PFSK-1 (cell line): ENCODE data around the gene SCN2B.

Experiments
- FOXP2 ChIP-seq: optimal IDR thresholded peaks from 2 replicates; pipeline ENCODE3; 2011; ENCODE audit warnings: borderline replicate concordance, control low read depth, inconsistent platforms; ENCODE audit not compliant: insufficient read depth; ENCODE audit errors: extremely low read length, extremely low read depth
- POLR2AphosphoS5 ChIP-seq: IDR thresholded peaks from 2 replicates; pipeline ENCODE4 v1.6.1; 2012; ENCODE audit warnings: low read depth, mild to moderate bottlenecking, control low read depth, low read length, moderate library complexity
- SIN3A ChIP-seq: IDR thresholded peaks from 2 replicates; pipeline ENCODE4 v1.6.1; 2012; ENCODE audit warnings: mild to moderate bottlenecking, low read length, moderate library complexity, borderline replicate concordance; ENCODE audit not compliant: insufficient read depth
- TAF1 ChIP-seq: IDR thresholded peaks from 2 replicates; pipeline ENCODE4 v1.6.1; 2012; ENCODE audit warnings: low read length, control low read depth, borderline replicate concordance; ENCODE audit not compliant: insufficient read depth
- TF ChIP-seq, protein P1 (sequence below), 2 experiments: IDR thresholded peaks; 2 replicates each; pipeline versions ENCODE4 v1.6.1 to v1.8.0; 2011 to 2012; ENCODE audit warnings: low read depth in 2 of 2, low read length in 2 of 2, control low read depth in 1 of 2, inconsistent platforms in 1 of 2, mild to moderate bottlenecking in 1 of 2, moderate library complexity in 1 of 2; ENCODE audit not compliant: insufficient read depth in 1 of 2

The SCN2B gene

DNA sequence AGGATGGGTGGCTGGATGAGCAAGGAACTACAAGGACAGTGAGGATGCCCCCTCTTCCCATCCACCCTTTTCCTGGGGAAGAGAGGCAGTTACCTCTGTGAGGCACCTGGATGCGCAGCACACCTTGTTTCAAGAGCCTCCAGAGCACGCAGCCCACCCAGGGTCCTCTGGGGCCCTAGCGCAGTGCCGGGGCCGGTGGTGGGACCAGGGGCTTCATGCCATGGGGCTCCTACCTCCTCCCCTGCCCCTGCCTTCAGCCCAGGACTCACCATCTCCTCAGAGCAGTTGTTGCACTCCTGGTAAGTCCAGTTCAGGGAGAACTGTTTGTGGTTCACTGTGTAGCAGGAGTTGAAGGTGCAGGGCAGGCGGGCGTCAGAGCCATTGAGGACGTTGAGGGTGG is 8.1 kb downstream of the SCN2B start:
- TF ChIP-seq SIN3A, result no peak
- no peak for TF ChIP-seq FOXP2
- TF ChIP-seq, protein P1, sequence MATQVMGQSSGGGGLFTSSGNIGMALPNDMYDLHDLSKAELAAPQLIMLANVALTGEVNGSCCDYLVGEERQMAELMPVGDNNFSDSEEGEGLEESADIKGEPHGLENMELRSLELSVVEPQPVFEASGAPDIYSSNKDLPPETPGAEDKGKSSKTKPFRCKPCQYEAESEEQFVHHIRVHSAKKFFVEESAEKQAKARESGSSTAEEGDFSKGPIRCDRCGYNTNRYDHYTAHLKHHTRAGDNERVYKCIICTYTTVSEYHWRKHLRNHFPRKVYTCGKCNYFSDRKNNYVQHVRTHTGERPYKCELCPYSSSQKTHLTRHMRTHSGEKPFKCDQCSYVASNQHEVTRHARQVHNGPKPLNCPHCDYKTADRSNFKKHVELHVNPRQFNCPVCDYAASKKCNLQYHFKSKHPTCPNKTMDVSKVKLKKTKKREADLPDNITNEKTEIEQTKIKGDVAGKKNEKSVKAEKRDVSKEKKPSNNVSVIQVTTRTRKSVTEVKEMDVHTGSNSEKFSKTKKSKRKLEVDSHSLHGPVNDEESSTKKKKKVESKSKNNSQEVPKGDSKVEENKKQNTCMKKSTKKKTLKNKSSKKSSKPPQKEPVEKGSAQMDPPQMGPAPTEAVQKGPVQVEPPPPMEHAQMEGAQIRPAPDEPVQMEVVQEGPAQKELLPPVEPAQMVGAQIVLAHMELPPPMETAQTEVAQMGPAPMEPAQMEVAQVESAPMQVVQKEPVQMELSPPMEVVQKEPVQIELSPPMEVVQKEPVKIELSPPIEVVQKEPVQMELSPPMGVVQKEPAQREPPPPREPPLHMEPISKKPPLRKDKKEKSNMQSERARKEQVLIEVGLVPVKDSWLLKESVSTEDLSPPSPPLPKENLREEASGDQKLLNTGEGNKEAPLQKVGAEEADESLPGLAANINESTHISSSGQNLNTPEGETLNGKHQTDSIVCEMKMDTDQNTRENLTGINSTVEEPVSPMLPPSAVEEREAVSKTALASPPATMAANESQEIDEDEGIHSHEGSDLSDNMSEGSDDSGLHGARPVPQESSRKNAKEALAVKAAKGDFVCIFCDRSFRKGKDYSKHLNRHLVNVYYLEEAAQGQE (IDR thresholded peaks at IDR 0.05; ENCODE audit: insufficient read depth in 1 of 2, low read depth in 2 of 2, low read length in 2 of 2), result no peak
- TF ChIP-seq TAF1, result no peak
- no peak for TF ChIP-seq POLR2AphosphoS5

DNA sequence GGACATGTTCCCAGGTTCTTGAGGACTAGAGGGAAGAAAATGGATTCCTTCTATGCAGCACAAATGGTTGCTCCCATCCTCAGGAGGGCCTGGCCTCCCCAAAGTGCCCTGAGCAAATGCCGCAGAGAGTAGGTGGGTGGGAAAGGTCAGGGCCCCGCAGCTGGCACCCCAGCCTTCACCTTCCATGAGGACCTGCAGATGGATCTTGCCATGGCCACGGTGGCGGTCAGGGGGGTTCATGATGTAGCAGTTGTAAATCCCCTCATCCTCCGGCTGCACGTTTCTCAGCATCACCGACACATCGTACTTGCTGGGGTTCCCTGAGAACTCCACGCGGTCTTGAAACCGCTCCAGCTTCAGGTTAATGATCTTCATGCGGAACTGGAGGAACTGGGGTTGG is 8.5 kb downstream of the SCN2B start:
- no peak for TF ChIP-seq TAF1
- no peak for TF ChIP-seq FOXP2

DNA sequence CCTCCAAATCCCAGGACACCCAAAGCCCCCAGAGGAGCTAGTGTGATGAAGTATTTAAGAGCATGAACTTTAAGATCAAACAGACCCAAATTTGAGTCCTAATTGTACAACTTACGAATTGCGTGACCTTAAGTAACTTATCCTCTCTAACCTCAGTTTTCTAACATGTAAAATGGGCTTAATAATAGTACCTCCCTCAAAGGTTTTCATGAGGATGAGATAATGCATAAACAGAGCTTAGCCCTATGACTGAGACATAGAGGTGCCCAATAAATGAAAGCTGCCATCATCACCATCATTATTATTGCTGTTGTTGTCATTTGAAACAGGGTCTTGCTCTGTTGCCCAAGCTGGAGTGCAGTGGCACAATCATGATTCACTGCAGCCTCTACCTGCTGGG is 9.2 kb downstream of the SCN2B start:
- TF ChIP-seq TAF1 (no peak), FOXP2 (no peak), POLR2AphosphoS5 (no peak), SIN3A (no peak)
- TF ChIP-seq, protein P1 (IDR thresholded peaks at IDR 0.05; ENCODE audit: insufficient read depth in 1 of 2, low read depth in 2 of 2, low read length in 2 of 2), result no peak

DNA sequence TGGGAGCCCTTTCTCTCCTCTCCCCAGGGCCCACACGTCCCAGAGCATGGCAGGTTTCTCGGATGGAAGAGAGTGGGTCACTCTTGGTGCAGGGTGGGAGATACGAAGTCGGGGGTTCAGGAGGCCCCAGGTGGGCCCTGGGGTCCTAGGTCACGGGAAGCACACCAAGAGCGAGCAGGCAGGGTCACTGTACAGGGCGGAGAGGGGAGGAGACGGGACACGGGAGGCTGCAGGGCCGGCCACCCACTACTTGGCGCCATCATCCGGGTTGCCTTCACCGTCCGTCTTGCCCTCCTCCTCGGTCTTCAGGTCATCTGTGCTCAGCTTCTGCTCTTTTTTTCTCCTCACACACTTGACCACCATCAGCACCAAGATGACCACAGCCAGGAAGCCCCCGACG is 9.8 kb downstream of the SCN2B start:
- TF ChIP-seq POLR2AphosphoS5, result no peak
- no peak for TF ChIP-seq FOXP2
- TF ChIP-seq, protein P1 (IDR thresholded peaks at IDR 0.05; ENCODE audit: insufficient read depth in 1 of 2, low read depth in 2 of 2, low read length in 2 of 2), result no peak
- TF ChIP-seq TAF1, result no peak
- no peak for TF ChIP-seq SIN3A

DNA sequence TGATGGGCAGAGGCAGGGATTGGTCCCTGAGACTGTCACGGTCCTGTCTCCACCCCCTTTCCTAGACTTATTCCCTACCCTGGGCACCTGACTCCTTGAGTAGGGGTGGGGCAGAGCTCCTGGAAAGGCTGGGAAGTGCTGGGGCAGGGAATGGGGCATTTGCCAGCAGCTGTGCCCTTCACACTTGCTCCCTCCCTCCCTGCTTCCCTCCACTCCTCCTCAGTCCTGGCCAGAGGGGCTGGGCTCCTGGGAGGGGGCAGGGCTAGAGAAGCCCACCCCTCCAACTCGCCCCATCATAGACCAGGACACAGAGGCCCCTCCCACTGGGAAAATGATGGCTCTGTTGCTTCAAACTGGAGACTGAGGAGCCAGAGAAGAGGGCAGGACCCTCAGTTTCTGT is 11.6 kb downstream of the SCN2B start:
- TF ChIP-seq, protein P1 (IDR thresholded peaks at IDR 0.05; ENCODE audit: insufficient read depth in 1 of 2, low read depth in 2 of 2, low read length in 2 of 2), result no peak
- TF ChIP-seq TAF1, result no peak
- no peak for TF ChIP-seq SIN3A
- no peak for TF ChIP-seq POLR2AphosphoS5
- TF ChIP-seq FOXP2, result no peak
